T-helper 22 cell (primary cell): ENCODE measurements around the gene PCNP.
A peak's percentile ranks its signal among the peaks of the same experiment; 100 is the strongest.
"Not testable (repeated sequence)": the region's sequence is repeated elsewhere in the genome, so short reads cannot be mapped to it uniquely, and the experiment has no call there.

Experiments
- DNase-seq: peaks from one replicate; pipeline ENCODE4 v3.0.0-alpha.2; 2020; ENCODE audit warnings: low read depth

PCNP gene

DNA sequence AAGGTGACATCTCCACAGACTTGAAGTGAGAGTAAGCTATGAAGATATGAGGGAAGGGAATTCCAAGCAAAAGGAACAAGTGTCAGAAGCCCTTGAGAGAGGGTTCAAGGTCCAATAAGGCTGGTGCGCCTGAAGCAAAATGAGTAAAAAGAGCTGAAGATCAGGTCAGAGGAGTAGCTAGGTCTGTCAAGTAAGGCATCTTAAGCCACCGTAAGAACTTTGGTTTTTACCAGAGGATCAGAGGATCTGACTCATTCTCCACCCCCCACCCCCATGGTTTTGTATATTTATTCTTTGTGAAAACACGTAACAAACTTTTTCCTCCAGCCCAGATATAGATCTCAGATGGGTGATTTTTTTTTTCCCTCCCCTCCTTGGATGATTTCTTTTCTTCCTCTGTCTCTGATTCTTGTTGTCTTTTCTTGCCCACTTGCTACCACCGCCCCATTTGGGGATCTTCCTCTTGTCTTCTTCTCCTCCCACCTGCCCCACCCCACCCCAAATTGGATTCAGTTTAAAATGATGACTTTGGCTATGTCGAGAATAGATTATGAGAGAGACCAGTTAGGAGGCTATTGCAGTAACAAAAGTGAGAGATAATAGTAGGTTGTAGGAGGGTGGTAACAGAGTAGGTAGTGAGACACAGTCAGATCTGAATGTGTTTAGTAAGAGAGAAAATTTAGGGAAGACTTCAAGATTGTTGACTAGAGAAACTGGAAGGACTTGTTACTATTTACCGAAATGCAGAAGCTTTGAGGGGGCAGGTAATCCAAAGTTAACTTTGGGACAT lies 6.3 kb upstream of the PCNP start:
- DNase-seq, result no peak

DNA sequence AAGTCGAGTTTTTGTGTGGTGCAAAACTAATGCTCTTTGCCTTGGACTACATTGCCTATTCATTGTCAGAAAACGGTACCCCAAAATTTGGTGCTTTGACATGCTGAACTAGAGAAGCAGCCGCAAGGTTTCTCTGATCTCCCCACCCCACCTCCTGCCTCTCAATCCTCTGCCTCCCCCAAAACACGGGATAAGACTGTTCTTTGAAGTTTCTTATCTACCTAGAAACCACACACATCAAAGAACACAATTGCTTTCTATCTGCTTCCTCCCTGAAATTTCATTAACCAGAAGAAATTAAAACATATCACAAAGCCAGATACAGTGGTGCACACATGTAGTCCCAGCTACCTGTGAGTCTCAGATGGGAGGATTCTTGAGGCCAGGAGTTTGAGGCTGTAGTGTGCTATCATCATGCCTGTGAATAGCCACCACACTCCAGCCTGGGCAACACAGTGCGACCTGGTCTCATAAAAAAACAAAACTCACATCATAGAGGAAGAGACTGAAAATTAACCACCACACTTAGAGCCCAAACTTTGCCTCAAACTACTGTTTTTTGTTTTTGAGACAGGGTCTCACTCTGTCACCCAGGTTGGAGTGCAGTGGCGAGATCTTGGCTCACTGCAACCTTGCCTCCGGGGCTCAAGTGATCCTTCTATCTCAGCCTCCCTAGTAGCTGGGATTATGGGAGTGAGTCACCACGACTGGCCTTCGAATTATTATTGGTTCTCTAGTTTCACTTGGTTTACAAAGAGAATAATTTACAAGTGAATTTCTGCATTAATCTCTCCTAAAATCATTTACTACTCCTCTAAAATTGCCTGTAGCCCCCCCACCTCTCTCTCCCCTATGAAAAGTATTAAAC lies 2.7 kb upstream of the PCNP start:
- peak; percentile 24 for DNase-seq

DNA sequence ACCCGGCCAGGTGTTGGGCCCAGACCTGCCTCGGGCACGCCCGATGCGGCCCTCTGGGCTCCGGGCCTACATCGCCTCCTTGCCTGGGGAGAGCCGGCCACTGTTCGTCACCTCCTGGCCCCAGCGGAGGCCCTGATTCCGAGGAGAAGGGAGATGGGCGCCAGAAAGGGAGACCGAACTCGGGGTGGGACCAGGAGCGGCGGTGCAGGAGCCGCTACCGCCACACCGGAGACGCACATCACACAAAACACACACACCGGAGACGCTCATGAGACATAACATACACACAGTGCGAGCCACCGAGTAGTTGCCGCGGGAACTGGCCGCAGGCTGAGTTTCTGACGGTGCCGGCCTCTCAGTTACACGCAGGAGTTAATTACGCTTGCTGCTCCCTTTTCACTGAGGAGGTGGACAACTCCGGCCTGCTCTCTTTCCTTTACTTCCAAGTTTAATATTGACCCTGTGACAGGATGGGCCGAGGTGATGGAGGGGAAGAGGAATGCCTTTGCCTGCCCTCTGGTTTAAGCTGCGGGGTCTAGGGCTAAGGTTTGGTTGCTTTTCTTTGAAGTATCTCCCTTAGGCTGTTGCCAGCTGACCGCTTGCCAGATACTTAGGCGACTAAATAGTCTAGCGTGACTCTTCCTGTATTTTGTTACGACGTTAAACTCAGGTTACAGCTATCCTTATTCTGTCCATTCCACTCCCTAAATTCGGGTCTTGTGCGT lies 570 bp downstream of the PCNP start:
- no peak for DNase-seq

DNA sequence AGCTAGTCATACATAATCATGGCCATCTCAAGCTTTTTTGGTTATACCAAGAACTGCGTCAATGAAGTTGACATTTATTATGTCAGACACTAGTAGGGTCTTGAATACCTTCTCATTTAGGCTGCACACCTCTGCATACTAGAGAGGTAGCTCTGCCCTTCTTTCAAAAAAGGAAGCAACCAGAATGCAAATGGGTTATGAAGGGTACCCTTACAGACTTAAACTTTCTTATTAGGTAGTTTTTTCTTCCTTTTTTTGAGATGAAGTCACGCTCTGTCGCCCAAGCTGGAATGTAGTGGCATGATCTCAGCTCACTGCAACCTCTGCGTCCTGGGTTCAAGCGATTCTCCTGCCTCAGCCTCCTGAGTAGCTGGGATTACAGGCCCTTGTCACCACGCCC lies 3.3 kb downstream of the PCNP start:
- DNase-seq, result no peak

DNA sequence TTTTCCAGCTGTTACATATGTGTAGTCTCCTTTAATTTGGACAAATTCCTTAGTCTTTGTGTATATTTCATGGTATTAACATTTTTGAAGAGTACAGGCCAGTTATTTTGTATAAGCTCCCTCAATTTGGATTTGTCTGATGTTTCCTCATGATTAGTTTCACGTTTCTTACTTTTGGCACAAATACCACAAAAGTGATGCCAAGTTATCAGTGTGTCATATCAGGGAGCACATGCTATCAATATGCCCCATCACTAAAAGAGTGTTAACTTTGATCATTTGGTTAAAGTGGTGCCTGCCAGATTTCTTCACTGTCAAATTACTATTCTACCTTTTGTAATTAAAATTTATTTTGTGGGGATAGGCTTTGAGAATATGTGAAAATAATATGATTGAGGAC lies 14.6 kb downstream of the PCNP start:
- no peak for DNase-seq

DNA sequence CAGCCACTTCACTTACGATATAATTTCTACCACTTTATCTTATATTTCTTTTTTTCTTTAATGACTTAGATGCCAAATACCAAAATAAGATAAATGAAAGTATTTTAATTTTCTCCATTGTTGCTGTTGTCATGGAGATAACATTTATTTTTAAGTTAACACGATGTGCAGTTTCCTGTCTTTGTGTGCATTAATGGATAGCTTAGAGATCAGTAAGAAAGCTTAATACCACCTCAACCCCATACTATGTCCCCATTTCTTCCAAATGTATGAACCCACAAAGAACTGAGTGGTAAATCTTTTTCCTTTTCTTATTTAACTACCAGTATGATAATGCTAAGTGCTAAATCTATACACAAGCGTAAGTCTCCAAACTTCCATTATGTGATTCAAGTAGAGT lies 17.1 kb downstream of the PCNP start:
- DNase-seq, result no peak

DNA sequence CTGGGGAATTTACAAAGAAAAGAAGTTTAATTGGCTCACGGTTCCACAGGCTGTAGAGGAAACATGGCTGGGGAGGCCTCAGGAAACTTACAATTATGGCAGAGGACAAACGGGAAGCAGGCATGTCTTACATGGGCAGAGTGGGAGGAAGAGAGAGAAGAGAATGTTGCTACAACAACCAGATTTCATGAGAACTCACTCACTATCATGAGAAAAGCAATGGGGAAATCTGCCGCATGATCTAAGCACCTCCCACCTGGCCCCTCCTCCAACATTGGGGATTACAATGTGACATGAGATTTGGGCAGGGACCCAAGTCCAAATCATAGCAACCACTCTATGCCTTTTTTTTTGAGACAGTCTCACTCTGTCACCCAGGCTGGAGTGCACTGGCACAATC lies 28.8 kb downstream of the PCNP start:
- DNase-seq, result no peak

DNA sequence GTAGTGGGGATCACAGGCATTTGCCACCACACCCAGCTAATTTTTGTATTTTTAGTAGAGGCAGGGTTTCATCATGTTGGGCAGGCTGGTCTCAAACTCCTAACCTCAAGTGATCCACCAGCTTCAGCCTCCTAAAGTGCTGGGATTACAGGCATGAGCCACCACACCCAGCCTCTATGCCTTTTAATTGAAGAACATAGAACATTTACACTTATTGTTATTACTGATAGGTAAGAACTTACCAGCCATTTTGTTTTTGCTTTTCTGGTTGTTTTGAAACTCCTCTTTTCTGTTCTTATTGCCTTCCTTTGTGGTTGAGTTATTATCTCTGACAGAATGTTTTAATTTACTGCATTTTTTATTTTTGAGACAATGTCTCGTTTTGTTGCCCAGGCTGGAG lies 29.2 kb downstream of the PCNP start:
- DNase-seq, result no peak

DNA sequence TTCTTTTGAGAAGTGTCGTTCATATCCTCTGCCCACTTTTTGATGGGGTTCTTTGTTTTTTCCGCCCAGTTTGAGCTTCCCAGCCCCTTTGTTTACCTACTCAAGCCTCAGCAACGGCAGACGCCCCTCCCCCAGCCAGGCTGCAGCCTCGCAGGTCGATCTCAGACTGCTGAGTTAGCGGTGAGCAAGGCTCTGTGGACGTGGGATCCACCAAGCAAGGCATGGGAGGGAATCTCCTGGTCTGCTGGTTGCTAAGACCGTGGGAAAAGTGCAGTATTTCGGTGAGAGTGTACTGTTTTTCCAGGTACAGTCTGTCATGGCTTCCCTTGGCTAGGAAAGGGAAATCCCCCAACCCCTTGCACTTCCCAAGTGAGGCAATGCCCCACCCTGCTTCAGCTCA lies 31.4 kb downstream of the PCNP start:
- not testable (repeated sequence) for DNase-seq

DNA sequence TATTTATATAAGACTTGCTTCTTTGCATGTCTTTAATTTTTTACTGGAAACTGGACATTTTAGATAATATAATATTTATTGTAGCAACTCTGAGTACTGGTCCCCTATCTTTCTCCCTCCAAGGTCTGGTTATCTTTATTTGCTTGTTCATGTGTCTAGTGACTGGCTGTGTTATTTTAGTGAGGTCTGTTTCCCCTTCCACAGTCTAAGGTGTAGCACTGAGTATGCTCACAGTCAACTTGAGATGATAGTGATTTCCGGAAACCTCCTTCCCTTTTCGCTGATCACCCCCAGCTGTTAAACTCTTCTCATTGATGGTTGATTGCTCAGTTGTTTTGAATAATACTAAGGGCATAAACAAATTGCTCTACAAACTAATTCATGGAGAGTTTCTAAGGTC lies 37.0 kb downstream of the PCNP start:
- no peak for DNase-seq

DNA sequence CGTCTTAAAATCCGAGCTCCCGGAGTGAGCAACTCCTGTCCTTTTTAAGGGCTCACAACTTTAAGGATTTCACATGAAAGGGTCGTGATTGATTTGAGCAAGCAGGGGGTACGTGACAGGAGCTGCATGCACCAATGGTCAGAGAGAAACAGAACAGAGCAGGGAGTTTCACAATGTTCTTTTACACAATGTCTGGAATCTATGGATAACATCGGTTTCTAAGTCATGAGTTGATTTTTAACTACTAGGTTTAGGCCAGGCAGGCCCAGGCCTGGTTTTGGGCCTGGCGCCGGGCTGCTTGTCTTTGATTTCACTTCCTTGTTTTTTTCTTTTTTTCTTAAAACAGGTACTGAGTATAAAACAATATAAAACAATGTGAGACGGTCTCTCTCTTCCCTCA lies 39.0 kb downstream of the PCNP start:
- DNase-seq, result not testable (repeated sequence)

DNA sequence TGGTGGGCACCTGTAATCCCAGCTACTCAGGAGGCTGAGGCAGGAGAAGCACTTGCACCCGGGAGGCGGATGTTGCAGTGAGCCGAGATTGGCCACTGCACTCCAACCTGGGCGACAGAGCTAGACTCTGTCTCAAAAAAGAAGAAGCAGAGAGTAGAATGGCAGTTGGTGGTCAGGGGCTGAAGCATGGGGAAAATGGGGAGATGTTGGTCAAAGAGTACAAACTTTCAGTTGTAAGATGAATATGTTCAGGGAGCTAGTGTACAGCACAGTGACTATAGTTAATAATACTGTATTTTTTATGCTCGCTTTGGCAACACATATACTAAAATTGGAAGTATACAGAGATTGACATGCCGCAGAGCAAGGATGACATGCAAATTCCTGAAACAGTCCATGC lies 41.5 kb downstream of the PCNP start:
- DNase-seq, result no peak

DNA sequence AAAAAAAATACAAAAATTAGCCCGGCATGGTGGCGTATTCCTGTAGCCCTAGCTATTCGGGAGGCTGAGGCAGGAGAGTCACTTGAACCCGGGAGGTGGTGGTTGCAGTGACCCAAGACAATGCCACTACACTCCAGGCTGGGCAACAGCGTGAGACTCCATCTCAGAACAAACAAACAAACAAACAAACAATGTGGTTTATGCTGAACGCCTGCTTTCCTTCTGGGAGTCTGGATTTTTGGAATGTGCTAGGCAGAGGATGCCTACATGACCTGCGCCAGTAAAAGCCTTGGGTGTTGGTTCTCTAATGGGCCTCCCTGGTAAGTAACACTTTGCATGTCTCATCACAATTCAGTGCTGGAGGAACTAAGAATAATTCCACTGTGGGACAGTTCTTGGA lies 43.5 kb downstream of the PCNP start:
- no peak for DNase-seq

DNA sequence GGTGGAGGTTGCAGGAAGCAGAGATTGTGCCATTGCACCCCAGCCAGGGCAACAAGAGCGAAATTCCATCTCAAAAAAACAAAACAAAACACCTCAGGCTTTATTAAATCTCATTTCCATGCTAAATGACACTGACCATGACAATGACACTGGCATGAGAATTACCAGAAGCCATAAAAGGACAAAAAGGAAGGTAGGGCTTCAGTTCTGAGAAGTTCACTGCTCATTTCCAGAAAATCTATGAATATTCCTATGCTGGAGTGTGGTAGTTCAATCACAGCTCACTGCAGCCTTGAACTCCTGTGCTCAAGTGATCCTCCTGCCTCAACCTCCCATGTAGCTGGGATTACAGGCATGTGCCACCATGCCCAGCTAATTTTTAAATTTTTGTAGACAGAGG lies 44.7 kb downstream of the PCNP start:
- no peak for DNase-seq

DNA sequence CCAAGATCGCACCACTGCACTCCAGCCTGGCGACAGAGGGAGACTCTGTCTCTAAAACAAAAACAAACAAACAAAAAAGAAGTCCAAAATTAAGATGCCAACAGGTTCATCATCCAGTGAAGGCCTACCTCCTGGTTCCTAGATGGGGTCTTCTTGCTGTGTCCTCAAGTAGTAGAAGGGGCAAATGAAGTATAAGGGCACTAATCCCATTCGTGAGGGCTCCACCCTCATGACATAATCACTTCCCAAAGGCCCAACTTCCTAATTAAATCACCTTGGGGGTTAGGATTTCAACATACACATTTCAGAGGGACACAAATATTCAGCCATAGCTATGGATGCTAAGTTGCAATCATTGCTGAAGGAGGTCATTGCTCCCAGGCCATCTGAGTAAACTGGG lies 45.8 kb downstream of the PCNP start:
- no peak for DNase-seq

DNA sequence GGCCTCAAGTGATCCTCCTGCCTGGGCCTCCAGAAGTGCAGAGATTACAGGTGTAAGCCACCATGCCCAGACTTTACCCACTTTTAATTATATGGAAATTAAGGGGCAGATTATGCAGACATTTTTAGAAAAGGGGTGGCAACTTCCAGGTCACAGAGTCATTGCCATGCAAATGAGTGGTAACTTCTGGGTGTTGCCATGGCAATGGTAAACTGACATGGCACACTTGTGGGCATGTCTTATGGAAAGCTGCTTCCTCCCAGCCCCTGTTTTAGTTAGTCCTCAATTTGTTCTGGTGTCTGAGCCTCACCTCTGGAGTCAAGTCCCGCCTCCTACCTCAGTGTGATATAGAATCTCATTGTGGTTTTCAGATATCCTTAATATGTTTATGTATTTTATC lies 49.7 kb downstream of the PCNP start:
- no peak for DNase-seq

DNA sequence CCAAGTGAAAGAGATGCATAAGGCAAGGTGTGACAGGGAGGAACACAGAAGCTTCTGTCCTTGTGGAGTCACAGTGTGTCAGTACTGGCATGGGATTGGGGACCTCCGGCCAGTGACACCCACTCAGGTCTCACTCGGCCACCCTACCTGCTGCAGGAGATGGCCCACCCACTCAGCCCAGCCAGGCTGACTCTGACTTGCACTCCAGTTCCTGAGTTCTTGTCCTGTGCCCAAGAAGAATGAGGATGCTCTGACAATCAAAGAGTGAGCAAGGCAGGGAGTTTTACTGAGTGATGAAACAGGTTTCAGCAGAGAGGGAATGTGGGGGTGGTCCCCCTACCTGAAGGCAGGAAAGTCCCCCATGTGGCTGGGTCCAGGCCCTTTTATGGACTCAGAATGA lies 50.9 kb downstream of the PCNP start:
- no peak for DNase-seq

DNA sequence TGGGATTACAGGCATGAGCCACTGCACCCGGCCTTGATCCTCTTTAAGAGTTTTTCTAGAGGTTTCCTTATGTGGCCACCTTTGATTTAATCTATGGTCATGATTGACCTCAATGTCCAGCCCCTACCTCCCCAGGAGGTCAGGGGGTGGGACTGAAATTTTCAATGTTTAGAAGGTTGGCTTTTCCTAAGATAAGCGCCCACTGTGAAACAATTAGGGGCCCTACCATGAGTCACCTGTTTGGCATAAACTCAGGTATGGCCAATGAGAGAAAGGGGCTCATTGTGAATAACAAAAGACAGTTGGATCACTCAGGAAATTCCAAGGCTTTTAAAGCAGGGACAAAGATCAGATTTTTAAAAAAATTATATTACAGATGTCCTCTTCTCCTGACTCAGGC lies 51.9 kb downstream of the PCNP start:
- DNase-seq, result no peak

DNA sequence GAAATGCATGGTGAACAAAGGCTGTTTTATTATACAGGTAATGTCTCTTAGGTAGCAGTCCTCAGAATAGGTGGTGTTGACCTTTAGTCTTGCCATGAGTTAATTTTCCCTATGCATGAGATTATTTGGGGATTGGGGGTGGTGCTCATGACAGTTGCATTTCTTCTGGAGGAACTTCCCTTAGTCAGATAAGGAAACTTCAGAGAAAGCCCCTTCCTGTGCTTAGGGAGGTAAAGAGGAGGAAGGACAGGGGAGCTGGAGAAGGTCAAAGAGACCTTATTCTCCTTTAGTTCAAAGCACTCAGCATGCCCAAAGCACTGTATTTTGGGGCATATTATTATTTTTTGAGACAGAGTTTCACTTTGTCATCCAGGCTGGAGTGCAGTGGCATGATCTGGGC lies 55.2 kb downstream of the PCNP start:
- DNase-seq, result no peak

DNA sequence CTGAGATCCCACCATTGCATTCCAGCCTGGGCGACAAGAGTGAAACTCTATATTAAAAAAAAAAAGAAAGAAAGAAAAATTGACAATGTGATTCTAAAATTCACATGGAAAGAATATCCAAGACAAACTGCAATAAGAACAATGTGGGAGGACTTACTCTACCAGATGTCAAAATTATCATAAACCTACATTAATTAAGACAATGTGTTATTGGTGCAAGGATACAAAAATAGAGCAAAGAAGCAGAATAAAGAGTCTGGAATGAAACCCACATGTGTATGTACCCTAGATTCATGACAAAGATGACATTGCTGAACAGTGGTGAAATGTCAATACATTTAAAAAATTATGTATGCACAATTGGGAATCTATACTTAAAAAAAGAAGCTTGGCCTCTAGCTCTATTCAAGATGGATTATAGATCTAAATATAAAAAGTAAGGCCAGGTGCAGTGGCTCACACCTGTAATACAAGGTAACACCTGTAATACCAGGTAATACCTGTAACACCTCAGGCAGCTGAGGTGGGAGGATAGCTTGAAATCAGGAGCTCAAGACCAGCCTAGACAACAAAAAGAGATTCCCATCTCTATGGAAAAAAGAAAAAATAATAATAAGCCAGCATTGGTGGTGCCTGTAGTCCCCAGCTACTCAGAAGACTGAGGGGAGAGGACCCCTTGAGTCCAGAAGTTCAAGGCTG lies 57.3 kb downstream of the PCNP start:
- DNase-seq, result no peak

DNA sequence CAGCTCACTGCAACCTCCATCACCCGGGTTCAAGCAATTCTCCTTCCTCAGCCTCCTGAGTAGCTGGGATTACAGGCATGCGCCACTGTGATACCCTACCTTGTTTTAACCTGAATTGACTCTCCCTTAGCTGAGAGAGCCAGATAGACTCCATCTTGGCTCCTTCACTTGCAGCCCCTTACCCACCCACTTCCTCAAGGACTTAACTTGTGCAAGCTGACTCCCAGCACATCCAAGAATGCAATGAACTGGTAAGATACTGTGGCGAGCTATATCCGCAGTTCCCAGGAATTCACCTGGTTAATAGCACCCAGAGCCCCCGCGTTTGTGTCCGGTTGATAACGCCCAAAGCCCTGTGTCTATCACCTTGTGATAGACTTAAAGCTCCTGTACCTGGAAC lies 58.0 kb downstream of the PCNP start:
- not testable (repeated sequence) for DNase-seq

DNA sequence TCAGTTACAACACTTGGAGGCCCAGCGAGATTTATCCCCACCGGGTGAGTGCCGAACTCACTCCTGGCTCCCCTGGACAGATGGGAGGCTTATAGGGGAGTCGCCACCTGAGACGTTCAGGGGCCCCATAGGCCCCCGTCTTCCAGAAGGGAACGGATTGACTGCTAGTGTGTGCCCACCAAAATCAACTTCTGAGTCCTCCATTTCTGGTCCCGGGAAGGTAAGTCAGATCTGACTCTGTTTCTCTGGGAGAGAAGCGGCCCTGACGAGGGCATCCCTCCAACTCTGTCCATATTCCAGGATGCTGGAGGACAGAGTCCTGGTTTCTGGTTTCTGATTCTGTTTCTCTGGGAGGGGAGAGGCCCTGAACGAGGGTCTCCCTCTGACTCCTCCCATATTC lies 58.6 kb downstream of the PCNP start:
- no peak for DNase-seq
